K562 (cell line): ENCODE data around the gene RPL14. TPM values are rescaled to one million over a fixed set of nuclear protein-coding genes. Genes with fewer than 3 reads are reported as not detected.

Experiments used
- ATAC-seq: fragments of 200-7000 bp; cut with Tn5 transposase; 3 replicates; pipeline ENCODE4 v1.9.1; 2020; ENCODE audit warnings: moderate library complexity
- BruUV-seq: library from RNA; stranded (reverse); fragments of 400-500 nt; replicated peaks from 2 replicates; lab custom pipeline; 2021; lab: Mats Ljungman, UMichigan
- CTCF ChIA-PET: fragments of 300-600 bp; formaldehyde crosslinking; extraction: SDS; loops from one replicate; lab custom pipeline; 2021; ENCODE audit warnings: low intra/inter-chr PET ratio; lab: Yijun Ruan, JAX
- POLR2A ChIA-PET: fragments of 300-600, 350-650 bp; sonication (Branson Sonifier 250); formaldehyde crosslinking; extraction: SDS; loops from one replicate; lab custom pipeline; 2021; ENCODE audit warnings: antibody characterized with exemption, inconsistent platforms; lab: Yijun Ruan, JAX
- DNase-seq, 4 experiments: peaks; one replicate each; pipeline versions ENCODE4 v3.0.0 to v3.0.0-alpha.2; 2011 to 2018; ENCODE audit warnings: low spot score in 3 of 4, mixed read lengths in 3 of 4; ENCODE audit errors: extremely low read depth in 1 of 4
- FAIRE-seq: peaks from 2 replicates; lab custom pipeline; 2011; peaks lifted over from hg19 to GRCh38; lab: Jason Lieb, UNC
- H2AFZ ChIP-seq: 2 replicates; pipeline ENCODE4 v1.6.0; 2011; ENCODE audit warnings: low read depth, low read length, control low read depth, inconsistent platforms
- H3K27ac ChIP-seq: fragments of 200-600 bp; 3 replicates; pipeline ENCODE4 v1.8.0; 2011; ENCODE audit warnings: low read depth, mild to moderate bottlenecking, control low read depth, inconsistent platforms, low read length, moderate library complexity, mixed read lengths; ENCODE audit errors: extremely low read depth
- H3K27me3 ChIP-seq, 2 experiments: fragments of 300-600 bp in 1 of 2; 2 replicates in 1 of 2; 3 replicates in 1 of 2; pipeline versions ENCODE4 v1.6.0 to v1.8.0; 2011; ENCODE audit warnings: inconsistent platforms in 2 of 2, low read length in 2 of 2, mild to moderate bottlenecking in 1 of 2, mixed read lengths in 1 of 2, moderate library complexity in 1 of 2; ENCODE audit not compliant: control insufficient read depth in 2 of 2, insufficient read depth in 2 of 2
- H3K36me3 ChIP-seq: fragments of 300-600 bp; 3 replicates; pipeline ENCODE4 v1.8.0; 2011; ENCODE audit warnings: mild to moderate bottlenecking, low read length, inconsistent platforms; ENCODE audit not compliant: control insufficient read depth, insufficient read depth
- H3K4me1 ChIP-seq, 2 experiments: fragments of 200-600 bp in 1 of 2; replicated peaks in 1 of 2; 2 replicates in 1 of 2; 3 replicates in 1 of 2; pipeline versions ENCODE4 v1.5.1 to v1.8.0; 2011; ENCODE audit warnings: inconsistent platforms in 2 of 2, low read length in 2 of 2, mild to moderate bottlenecking in 1 of 2, mixed read lengths in 1 of 2, moderate library complexity in 1 of 2; ENCODE audit not compliant: control insufficient read depth in 2 of 2, insufficient read depth in 2 of 2
- H3K4me2 ChIP-seq: 2 replicates; pipeline ENCODE4 v1.6.1; 2011; ENCODE audit warnings: low read length, control low read depth, inconsistent platforms, mixed read lengths; ENCODE audit not compliant: insufficient read depth
- H3K4me3 ChIP-seq: fragments of 200-600 bp; sonication (generic), shearing (Covaris generic); 2 replicates; pipeline ENCODE4 v1.5.1; 2016; ENCODE audit warnings: control low read depth, inconsistent platforms
- H3K79me2 ChIP-seq: fragments of 200-600 bp; 3 replicates; pipeline ENCODE4 v1.8.0; 2011; ENCODE audit warnings: low read length, inconsistent platforms; ENCODE audit not compliant: control insufficient read depth, insufficient read depth
- H3K9ac ChIP-seq, 2 experiments: 2 replicates each; pipeline versions ENCODE4 v1.6.0 to v1.6.1; 2011; ENCODE audit warnings: low read depth in 2 of 2, low read length in 2 of 2, control low read depth in 1 of 2, inconsistent platforms in 1 of 2, mild to moderate bottlenecking in 1 of 2, mixed read lengths in 1 of 2; ENCODE audit not compliant: insufficient read depth in 1 of 2
- H3K9me1 ChIP-seq: one replicate; pipeline ENCODE4 v1.6.0; 2011; ENCODE audit warnings: inconsistent platforms, mild to moderate bottlenecking, low read length, moderate library complexity; ENCODE audit not compliant: control insufficient read depth, insufficient read depth
- H3K9me3 ChIP-seq: replicated peaks from 2 replicates; pipeline ENCODE4 v1.5.1; 2011; ENCODE audit warnings: low read depth, low read length, inconsistent platforms; ENCODE audit not compliant: control insufficient read depth, insufficient read depth
- H4K20me1 ChIP-seq: replicated peaks from 2 replicates; pipeline ENCODE4 v1.6.1; 2011; ENCODE audit warnings: low read length, inconsistent platforms, mixed read lengths; ENCODE audit not compliant: control insufficient read depth, insufficient read depth
- IRF2 ChIP-seq: sonication (generic); formaldehyde crosslinking; IDR thresholded peaks from 2 replicates; pipeline ENCODE4 v1.8.1; 2022; ENCODE audit warnings: mild to moderate bottlenecking, missing genetic modification reagents
- MTA2 ChIP-seq: fragments of 450-650 bp; IDR thresholded peaks from 2 replicates; pipeline ENCODE4 v1.6.1; 2016; ENCODE audit warnings: low read depth
- MYC ChIP-seq, 2 experiments: fragments of 250-450 bp in 1 of 2; sonication (Bioruptor Pico) in 1 of 2; IDR thresholded peaks; 2 replicates each; pipeline versions ENCODE4 v1.5.1 to v1.6.1; 2012 to 2021; ENCODE audit warnings: low read depth in 2 of 2, borderline replicate concordance in 1 of 2, improper control_type of control experiment in 1 of 2, low read length in 1 of 2, mild to moderate bottlenecking in 1 of 2, moderate library complexity in 1 of 2
- NFE2L1 ChIP-seq: fragments of 450-650 bp; IDR thresholded peaks from 2 replicates; pipeline ENCODE4 v1.6.1; 2016; ENCODE audit warnings: missing genetic modification characterization, low read depth, mild to moderate bottlenecking, missing compliant biosample characterization, moderate library complexity, borderline replicate concordance
- NRF1 ChIP-seq, 2 experiments: fragments of 450-650 bp; IDR thresholded peaks in 1 of 2; conservative IDR thresholded peaks in 1 of 2; 2 replicates each; pipeline ENCODE4 v1.6.1; 2014; ENCODE audit warnings: mild to moderate bottlenecking in 2 of 2
- SRSF9 ChIP-seq: fragments of 200-400 bp; formaldehyde crosslinking; IDR thresholded peaks from 2 replicates; pipeline ENCODE4 v1.6.1; 2017; ENCODE audit warnings: low read depth, low read length, borderline replicate concordance
- ZFPM2 ChIP-seq: fragments of 250-450 bp; sonication (Bioruptor Pico); IDR thresholded peaks from 2 replicates; pipeline ENCODE4 v1.5.1; 2022; ENCODE audit warnings: mild to moderate bottlenecking
- ZNF354B ChIP-seq: fragments of 250-450 bp; sonication (Bioruptor Pico); IDR thresholded peaks from 2 replicates; pipeline ENCODE4 v1.4.0; 2020
- WGBS: fragments of 100-300 bp; shearing (Covaris generic); methylation state at CpG from one replicate; pipeline ENCODE4 v1.1.6; 2016; ENCODE audit warnings: low coverage, mixed read lengths; ENCODE audit not compliant: insufficient coverage; ENCODE audit errors: missing lambda C conversion rate; 5-methylcytosine and 5-hydroxymethylcytosine counted together
- in situ Hi-C: fragments of 300-500 bp; cut with MboI; formaldehyde crosslinking; loops from 4 replicates; pipeline ENCODE4 v1.15.0; 2018; ENCODE audit warnings: inconsistent platforms, mixed read lengths
- intact Hi-C: fragments of 100-400 bp; cut with micrococcal nuclease; formaldehyde crosslinking; loops from 2 replicates; pipeline ENCODE4 v1.14.2; 2022
- polyA plus RNA-seq, 8 experiments: library from polyadenylated mRNA; depleted of rRNA in 4 of 8; stranded (reverse) in 5 of 8; unstranded in 3 of 8; fragments of >200 nt; fragmentation: Nextera tagmentation in 2 of 8; fragmentation: Illumina TruSeq in 1 of 8; extraction: Ambion mirVana in 2 of 8; extraction: Trizol in 1 of 8; gene quantifications; 2 replicates each; pipeline versions ENCODE4 v1.2.1 to v1.2.3, GENCODE V29; 2011 to 2014; ENCODE audit warnings: inconsistent platforms in 1 of 8, missing spikeins in 1 of 8
- total RNA-seq, 7 experiments: library from RNA; depleted of rRNA in 6 of 7; stranded (reverse); fragments of >200 nt in 6 of 7; fragmentation: Illumina TruSeq in 2 of 7; extraction: Trizol in 2 of 7; gene quantifications; 2 replicates each; pipeline versions ENCODE4 v1.2.1 to v1.2.3, GENCODE V29; 2011 to 2021; ENCODE audit warnings: low replicate concordance in 1 of 7
- TF ChIP-seq, protein P1 (sequence below): IDR thresholded peaks from 2 replicates; pipeline ENCODE4 v1.6.1; 2016; ENCODE audit warnings: missing genetic modification characterization, missing compliant biosample characterization
- TF ChIP-seq, protein P2 (sequence below): sonication (generic); formaldehyde crosslinking; IDR thresholded peaks from 2 replicates; pipeline ENCODE4 v1.8.0; 2023; ENCODE audit warnings: mild to moderate bottlenecking, missing genetic modification reagents
- TF ChIP-seq, protein P3 (sequence below): sonication (generic); formaldehyde crosslinking; IDR thresholded peaks from 2 replicates; pipeline ENCODE4 v1.8.1; 2023; ENCODE audit warnings: missing genetic modification reagents, mild to moderate bottlenecking, borderline replicate concordance

Gene RPL14
- total and polyA plus RNA-seq, 9 of the 15 experiments (the other 6 are each of a cell fraction or from before 2014, with no cell fraction given) = 851 to 4,649 (median 2,133) TPM

DNA sequence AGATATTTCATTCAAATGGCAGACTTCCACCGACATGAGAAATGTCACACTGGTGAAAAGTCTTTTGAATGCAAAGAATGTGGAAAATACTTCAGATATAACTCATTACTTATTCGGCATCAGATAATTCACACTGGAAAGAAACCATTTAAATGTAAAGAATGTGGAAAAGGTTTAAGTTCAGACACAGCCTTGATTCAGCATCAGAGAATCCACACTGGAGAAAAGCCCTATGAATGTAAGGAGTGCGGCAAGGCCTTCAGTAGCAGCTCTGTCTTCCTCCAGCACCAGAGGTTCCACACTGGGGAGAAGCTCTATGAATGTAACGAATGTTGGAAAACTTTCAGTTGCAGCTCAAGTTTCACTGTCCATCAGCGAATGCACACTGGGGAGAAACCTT is 59.1 kb downstream of the RPL14 start (continued):
- no peak for TF ChIP-seq SRSF9

DNA sequence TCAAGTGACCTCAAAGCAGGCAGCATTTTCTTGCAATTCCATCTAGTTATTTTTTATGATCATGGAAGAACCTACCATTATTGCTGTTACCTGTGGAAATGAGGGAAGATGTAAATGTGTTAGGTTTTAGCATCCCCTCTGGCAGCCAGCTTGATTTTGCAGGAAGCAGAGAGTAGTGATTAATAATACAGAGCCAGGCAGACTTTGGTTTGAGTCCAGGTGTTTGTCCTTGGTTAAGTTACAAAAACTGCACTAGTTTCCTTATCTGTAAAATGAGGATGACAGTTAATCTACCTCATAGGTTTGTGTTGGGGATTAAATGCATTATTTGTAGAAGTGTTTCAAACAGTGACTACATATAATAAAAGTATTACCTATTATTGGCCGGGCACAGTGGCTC is 60.9 kb downstream of the RPL14 start:
- Histone ChIP-seq H4K20me1 (no peaks in the 10 kb centered on the region), H3K4me1 (no peaks in the 10 kb centered on the region), H3K9me1 (no peaks in the 10 kb centered on the region), H3K36me3 (no peaks in the 10 kb centered on the region; the same call in 2 of the 3 replicates), H3K9ac (no peak overlapping the region), H3K4me2 (no peak overlapping the region), H3K27ac (no peak overlapping the region), H3K27me3 (no peaks in the 10 kb centered on the region), H3K4me3 (no peak overlapping the region), H3K9me3 (no peaks in the 10 kb centered on the region), H3K79me2 (no peaks in the 10 kb centered on the region), H2AFZ (no peak overlapping the region)
- POLR2A ChIA-PET = no interaction called here
- intact Hi-C loops = no loop called here
- 6% methylated on average over 1 of the region's 1 CpG for WGBS
- DNase-seq (no peak), ATAC-seq (no peak), FAIRE-seq (no peak)
- BruUV-seq = no TSS peak
- in situ Hi-C loops = no loop called here
- CTCF ChIA-PET = no interaction called here
- TF ChIP-seq NRF1 (conservative IDR thresholded peaks at IDR 0.05 in 1 of 2, IDR thresholded peaks at IDR 0.05 in 1 of 2) = no peak
- TF ChIP-seq MYC (IDR thresholded peaks at IDR 0.05; ENCODE audit: low read depth, low read length) = no peak
- no peak for TF ChIP-seq MYC (CRISPR knock-in tag; IDR thresholded peaks at IDR 0.05; ENCODE audit: borderline replicate concordance, low read depth)
- TF ChIP-seq IRF2 (CRISPR knock-in tag) = no peak
- TF ChIP-seq, protein P1, sequence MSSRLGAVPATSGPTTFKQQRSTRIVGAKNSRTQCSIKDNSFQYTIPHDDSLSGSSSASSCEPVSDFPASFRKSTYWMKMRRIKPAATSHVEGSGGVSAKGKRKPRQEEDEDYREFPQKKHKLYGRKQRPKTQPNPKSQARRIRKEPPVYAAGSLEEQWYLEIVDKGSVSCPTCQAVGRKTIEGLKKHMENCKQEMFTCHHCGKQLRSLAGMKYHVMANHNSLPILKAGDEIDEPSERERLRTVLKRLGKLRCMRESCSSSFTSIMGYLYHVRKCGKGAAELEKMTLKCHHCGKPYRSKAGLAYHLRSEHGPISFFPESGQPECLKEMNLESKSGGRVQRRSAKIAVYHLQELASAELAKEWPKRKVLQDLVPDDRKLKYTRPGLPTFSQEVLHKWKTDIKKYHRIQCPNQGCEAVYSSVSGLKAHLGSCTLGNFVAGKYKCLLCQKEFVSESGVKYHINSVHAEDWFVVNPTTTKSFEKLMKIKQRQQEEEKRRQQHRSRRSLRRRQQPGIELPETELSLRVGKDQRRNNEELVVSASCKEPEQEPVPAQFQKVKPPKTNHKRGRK = no peak
- TF ChIP-seq ZNF354B (CRISPR knock-in tag) = no peak
- TF ChIP-seq MTA2 = no peak
- no peak for TF ChIP-seq ZFPM2 (CRISPR knock-in tag)
- TF ChIP-seq, protein P2, sequence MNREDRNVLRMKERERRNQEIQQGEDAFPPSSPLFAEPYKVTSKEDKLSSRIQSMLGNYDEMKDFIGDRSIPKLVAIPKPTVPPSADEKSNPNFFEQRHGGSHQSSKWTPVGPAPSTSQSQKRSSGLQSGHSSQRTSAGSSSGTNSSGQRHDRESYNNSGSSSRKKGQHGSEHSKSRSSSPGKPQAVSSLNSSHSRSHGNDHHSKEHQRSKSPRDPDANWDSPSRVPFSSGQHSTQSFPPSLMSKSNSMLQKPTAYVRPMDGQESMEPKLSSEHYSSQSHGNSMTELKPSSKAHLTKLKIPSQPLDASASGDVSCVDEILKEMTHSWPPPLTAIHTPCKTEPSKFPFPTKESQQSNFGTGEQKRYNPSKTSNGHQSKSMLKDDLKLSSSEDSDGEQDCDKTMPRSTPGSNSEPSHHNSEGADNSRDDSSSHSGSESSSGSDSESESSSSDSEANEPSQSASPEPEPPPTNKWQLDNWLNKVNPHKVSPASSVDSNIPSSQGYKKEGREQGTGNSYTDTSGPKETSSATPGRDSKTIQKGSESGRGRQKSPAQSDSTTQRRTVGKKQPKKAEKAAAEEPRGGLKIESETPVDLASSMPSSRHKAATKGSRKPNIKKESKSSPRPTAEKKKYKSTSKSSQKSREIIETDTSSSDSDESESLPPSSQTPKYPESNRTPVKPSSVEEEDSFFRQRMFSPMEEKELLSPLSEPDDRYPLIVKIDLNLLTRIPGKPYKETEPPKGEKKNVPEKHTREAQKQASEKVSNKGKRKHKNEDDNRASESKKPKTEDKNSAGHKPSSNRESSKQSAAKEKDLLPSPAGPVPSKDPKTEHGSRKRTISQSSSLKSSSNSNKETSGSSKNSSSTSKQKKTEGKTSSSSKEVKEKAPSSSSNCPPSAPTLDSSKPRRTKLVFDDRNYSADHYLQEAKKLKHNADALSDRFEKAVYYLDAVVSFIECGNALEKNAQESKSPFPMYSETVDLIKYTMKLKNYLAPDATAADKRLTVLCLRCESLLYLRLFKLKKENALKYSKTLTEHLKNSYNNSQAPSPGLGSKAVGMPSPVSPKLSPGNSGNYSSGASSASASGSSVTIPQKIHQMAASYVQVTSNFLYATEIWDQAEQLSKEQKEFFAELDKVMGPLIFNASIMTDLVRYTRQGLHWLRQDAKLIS = no peak
- TF ChIP-seq, protein P3, sequence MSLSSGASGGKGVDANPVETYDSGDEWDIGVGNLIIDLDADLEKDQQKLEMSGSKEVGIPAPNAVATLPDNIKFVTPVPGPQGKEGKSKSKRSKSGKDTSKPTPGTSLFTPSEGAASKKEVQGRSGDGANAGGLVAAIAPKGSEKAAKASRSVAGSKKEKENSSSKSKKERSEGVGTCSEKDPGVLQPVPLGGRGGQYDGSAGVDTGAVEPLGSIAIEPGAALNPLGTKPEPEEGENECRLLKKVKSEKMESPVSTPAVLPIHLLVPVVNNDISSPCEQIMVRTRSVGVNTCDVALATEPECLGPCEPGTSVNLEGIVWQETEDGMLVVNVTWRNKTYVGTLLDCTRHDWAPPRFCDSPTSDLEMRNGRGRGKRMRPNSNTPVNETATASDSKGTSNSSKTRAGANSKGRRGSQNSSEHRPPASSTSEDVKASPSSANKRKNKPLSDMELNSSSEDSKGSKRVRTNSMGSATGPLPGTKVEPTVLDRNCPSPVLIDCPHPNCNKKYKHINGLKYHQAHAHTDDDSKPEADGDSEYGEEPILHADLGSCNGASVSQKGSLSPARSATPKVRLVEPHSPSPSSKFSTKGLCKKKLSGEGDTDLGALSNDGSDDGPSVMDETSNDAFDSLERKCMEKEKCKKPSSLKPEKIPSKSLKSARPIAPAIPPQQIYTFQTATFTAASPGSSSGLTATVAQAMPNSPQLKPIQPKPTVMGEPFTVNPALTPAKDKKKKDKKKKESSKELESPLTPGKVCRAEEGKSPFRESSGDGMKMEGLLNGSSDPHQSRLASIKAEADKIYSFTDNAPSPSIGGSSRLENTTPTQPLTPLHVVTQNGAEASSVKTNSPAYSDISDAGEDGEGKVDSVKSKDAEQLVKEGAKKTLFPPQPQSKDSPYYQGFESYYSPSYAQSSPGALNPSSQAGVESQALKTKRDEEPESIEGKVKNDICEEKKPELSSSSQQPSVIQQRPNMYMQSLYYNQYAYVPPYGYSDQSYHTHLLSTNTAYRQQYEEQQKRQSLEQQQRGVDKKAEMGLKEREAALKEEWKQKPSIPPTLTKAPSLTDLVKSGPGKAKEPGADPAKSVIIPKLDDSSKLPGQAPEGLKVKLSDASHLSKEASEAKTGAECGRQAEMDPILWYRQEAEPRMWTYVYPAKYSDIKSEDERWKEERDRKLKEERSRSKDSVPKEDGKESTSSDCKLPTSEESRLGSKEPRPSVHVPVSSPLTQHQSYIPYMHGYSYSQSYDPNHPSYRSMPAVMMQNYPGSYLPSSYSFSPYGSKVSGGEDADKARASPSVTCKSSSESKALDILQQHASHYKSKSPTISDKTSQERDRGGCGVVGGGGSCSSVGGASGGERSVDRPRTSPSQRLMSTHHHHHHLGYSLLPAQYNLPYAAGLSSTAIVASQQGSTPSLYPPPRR = no peak
- TF ChIP-seq NFE2L1 (tag) = no peak
